GM19035 (cell line): ENCODE results near the gene IFNLR1.

Experiments
- ATAC-seq: cut with Tn5 transposase; IDR thresholded peaks from one replicate; pipeline ENCODE4 v1.9.1; 2021; ENCODE audit not compliant: unreplicated experiment

Gene IFNLR1

DNA sequence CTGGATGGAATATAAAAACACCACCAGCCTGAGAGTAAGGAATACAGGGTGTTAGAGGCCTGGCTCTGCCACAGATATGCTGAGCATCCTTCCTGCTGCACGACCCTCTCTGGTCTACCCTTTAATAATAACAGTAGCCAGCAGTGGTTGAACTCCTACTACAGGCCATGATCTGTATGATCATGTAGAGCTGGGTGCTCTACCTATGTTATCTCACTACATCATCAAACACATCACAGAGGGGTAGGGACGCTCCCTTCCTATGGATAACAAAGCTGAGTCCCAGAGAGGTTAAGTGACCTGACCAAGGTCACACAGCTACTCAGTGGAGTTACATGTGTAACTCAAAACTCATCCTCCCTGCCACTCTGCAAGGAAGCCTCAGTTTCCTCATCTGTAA lies 62.1 kb downstream of the IFNLR1 start:
- ATAC-seq, result no peak

DNA sequence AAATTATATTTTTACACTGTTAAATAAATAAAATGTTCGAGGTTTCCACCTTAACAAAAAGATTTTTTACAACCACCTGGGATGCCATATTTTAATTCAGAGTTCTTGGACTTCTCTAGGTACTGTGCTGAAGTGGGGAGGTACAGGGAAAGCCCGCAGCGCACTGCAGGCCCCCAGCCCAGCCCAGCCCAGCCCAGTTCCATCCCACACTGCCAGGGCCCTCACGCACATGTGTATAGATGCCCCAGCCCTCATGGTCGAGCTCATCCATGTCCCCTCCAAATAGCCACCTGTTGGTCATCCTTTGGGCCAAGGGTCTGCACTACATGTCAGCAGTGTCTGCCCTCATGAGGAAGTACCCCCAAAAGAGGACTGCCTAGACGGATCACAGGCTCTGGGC lies 63.5 kb downstream of the IFNLR1 start:
- ATAC-seq, result no peak

DNA sequence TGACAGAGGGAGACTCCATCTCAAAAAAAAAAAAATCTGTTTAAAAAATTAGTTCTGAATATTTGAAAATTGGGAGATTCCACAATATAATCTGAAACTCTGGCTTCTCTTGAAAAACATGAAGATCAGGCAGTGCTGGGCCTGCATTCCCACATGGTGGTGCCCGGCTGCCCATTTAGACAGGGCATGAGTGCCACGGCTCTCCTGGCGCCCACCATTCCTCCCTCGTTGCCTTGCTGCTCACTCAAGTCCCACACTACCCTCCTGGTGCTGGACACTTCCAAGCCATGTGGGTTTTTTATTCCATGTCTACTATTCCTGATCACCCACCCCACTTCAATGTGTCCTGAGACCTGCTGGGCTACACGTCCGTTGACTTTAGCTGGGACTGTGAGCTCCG lies 64.3 kb downstream of the IFNLR1 start:
- ATAC-seq, result no peak

DNA sequence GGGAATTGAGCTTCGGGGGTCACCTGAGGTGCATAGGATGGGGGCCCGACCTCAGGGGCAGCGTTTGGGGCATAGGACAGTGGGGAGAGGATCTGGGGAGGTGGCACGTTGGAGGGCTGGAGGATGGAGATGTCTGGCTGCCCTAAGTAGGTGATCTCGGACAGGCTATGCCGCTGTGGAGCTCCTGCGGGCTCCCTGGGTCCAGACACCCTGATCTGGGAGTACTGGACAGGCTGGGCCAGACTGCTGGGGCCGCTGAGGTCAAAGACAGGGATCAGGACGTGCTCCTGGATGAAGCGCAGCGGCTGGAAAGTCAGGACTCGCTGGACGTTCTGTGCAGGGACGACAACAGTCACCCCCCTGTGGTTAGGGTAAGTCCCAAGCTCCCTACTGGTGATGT lies 65.7 kb downstream of the IFNLR1 start:
- ATAC-seq, result no peak

DNA sequence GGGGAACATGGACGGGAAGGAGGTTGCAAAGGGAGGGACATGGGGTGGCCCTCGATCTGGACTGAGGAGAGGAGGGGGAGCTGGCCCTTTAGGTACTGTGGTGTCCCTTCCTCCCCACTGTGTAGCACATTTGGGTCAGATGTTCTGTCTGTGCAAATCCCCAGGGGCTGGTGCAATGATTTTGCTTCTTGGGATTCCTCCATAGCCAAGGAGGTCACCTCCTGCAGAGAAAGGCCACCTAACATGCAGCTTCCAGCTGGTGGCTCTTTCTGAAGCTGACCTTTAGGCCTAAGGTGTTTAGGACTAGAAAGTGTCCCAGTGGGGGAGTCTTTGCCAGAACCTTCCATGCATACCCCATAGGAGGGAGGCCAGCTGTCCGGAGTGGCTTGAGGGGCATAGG lies 66.1 kb downstream of the IFNLR1 start:
- no peak for ATAC-seq

DNA sequence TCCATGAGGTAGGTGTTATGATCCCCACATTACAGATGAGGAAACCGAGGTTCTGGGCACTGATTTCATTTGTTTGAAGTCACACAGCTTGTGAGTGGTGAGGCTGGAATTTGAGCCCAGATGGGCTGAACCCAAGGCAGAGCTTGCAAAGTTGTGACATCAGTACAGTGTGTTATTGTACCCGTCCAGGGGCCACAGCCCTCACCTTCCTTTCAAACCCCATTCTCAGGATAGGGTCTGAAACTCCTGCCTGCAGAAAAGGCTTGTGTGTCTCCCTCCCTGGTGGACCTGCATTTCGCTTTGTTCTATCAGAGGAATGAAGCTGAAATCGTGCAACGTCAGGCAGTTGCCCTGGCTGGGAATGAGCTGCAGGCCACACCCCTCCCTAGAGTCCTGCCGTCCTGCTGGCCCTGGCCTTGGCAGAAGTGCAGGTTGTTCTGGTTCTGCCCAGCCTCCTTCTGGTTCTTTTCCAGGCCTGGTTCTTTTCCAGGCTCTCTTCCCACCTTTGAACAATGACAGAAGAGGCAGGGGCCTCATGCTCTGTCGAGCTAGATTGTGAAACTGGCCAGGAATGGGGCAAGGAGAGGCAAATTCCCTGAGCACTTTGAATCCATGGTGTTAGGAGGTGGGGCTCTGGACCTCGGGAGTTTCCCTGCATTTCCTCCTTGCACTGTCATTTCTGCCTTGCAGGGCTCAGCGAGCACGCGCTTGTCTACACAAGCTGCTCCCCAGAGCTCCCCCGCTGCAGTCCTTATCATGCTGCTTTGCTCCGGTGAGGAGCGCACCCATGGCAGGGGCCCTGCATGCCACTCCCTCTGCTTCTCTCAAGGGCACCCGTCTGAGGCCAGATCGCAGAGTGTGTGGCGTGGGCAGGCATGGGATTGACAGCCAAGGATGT lies 67.0 kb downstream of the IFNLR1 start:
- no peak for ATAC-seq

DNA sequence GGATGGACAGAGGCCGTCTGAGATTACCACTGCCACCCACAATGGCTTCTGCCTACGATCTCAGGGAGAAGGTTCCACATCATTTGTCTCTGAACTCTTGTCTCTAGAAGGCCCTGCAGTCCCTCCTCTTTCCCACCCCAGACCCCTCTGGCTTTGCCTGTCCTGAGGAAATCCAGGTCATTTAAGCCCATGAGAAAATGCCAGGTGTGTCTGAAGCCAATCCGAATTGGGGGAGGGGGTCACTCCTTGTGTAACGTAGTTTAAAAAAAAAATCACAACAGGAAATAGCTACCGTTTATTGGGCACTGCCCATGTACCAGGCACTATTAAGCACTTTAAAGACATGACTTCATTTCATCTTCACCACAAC lies 67.6 kb downstream of the IFNLR1 start:
- ATAC-seq, result no peak

DNA sequence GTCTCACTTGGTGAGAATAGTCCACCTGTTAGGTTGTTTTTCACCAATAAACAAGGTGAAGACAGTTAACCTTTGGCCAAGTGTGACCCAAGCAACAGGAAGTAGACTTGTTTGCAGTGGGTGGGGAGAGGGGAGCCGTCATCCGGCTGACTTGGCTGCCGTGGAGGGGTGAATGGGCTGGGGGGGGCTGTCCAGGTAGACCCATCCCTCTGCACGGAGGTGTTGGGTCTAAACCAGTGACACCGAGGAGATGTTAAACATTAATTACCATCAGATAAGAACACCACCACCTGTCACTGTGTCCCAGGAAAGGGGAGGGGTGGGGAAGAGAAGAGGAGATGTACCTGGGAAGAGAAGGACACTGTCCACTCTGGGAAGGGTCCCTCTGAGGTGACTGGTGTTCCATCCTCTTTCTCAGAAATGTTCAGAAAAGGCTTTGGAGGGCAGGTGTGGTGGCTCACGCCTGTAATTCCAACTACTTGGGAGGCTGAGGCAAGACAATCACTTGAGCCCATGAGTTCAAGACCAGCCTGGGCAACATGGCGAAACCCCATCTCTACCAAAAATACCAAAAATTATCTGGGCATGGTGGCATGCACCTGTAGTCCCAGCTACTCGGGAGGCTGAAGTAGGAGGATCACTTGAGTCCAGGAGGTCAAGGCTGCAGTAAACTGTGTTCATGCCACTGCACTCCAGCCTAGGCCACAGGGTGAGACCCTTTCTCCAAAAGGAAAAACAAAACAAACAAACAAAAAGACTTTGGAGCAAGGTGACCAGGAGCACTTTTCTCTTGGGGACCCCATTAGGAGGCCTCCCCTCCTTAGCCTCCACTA lies 68.5 kb downstream of the IFNLR1 start:
- ATAC-seq, result no peak

DNA sequence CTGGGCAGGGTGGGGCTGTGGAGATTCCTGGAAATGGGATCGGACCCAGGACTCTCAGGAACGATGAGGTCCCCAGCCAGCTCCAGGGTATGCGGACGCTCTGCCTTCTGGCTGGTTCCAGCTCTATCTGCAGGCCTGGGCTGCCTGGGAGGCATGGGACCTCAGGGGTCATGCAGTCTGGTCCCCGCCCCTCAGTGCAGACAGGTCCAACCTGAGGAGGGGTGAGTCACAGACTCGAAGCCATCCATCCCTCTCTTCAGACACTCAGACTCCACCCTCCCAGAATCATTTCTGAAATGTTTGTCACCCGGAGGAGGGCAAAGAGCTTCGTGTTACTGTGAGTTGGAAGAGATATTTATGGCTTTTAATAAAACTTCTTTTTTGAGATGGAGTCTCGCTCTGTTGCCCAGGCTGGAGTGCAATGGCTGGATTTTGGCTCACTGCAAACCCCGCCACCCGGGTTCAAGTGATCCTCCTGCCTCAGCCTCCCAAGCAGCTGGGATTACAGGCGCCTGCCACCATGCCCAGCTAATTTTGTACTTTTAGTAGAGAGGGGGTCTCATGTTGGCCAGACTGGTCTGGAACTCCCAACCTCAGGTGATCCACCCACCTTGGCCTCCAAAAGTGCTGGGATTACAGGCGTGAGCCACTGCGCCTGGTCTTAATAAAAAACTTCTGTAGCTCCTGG lies 69.2 kb downstream of the IFNLR1 start:
- no peak for ATAC-seq

DNA sequence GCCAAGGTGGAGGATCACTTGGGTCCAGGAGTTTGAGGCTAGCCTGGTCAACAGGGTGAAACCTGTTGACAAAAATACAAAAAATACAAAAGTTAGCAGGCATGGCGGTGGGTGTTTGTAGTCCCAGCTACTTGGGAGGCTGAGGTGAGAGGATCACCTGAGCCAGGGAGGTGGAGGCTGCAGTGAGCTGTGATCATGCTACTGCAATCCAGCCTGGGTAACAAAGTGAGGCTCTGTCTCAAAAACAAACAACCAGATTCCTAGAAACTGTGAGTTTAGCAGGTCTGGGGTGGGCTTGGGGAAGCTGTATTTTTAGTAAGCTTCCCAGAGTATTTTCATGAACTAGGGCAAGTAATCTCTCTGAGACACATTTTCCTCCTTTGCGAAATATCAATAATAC lies 70.0 kb downstream of the IFNLR1 start:
- ATAC-seq, result no peak

DNA sequence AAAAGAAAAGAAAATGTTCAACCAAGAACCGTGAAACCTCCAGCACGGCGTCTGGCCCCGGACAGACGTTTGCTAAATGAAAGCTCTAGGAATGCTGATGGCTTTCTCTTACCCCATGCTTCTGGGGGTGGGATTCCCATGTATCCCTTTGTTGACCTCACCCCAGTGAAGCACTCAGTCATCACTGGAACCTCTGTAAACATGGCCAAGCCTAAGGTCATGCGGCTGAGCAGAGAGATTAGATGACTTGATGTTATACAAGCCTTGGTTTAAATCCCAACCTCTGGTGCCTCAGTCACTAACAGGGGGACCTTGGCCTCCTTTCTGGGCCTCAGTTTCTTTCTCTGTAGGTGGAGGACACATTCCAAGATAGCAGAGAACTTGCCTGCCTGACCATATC lies 72.3 kb downstream of the IFNLR1 start:
- ATAC-seq, result no peak

DNA sequence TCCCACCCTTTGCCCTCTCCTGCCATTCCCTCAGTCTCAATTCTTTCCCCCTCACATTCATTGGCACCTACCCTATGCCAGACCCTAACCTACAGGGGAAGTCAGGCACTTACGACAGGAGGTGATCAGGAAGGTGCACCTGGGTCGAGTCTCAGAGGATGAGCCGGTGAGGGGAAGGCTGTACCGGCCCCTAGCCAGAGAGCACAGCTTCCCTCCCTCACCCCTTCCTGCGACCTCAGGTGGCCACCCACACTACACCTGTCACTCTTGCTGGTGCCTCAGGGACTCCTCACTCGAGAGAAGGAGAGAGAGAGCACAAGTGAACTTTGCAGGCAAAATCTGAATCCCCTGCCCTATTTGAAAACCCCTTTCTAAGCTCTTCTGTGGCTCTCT lies 73.5 kb downstream of the IFNLR1 start:
- ATAC-seq, result no peak

DNA sequence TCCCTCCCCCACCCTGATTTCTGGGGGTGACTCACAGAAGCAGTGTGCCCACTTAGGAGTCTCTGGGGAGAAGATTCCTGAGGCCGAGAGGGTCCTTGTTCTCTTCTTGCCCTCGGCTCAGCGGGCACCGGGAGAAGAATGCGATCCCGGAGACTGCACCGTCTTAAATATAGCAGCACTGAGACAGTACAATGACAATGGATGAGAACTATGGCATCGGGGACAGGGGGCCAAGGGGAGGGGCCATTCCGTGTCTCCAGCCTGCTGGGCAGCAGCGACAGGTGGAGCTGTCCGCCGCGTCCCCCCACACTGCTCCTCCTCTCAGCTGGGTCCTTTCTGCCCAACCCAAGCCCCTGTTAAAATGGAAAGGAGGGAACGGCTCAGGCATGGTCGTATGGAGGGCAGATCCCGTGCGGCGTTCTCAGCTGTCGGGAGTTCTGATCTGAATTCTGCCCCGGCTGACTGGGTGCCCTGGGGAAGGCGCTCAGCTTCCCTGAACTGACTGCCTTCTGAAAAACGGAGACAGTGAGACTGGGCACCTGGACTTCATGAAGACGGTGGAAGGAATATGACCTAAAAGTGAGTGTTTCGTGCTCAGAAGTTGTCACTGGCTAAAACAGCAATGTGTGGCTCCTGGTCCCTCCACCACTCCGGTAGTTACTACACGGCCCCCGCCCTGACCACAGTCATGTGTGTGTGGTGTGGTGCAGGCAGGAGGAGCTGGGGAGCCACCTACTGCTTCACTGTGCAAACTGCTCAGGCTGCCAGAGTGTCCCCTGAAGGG lies 74.9 kb downstream of the IFNLR1 start, which contains the start of gene MYOM3:
TSS of gene MYOM3 (minus strand) at position 140 of the 784 bp plus-strand sequence. CDS start 3,499 bp downstream, outside the sequence.
- no peak for ATAC-seq

DNA sequence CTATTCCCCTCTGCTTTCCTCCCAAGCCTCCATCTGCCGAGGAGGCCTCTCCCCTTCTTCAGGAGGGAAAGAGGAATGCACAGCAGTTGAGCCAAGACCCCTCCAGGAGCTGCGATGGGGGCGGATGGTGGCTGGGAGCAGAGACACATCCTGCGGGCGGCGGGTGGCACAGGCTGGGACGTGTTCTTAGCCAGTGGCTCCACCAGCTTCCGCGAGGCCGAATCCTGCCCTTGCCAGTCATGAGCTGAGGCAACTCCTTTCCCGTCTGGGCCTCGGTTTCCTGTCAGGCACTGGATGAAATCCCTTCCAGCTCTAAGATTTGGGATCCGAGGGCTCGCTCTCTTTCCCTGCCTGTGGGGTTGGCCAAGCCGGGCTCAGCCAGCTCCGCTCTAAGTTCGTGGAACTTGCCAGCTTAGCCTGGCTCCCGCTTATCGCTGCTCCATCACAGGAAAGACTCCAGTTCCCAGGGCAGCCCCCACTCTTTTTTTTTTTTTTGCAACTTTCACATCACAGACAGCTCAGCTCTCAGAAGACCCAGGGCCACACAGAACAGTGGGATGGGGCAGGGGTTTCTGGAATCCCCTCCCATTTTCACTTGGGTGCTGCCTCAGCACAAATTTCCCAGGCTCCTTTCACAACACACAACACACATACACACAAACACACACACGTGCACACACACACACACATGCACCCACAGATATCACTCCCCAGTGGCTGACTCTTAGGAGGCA lies 75.7 kb downstream of the IFNLR1 start:
- no peak for ATAC-seq

DNA sequence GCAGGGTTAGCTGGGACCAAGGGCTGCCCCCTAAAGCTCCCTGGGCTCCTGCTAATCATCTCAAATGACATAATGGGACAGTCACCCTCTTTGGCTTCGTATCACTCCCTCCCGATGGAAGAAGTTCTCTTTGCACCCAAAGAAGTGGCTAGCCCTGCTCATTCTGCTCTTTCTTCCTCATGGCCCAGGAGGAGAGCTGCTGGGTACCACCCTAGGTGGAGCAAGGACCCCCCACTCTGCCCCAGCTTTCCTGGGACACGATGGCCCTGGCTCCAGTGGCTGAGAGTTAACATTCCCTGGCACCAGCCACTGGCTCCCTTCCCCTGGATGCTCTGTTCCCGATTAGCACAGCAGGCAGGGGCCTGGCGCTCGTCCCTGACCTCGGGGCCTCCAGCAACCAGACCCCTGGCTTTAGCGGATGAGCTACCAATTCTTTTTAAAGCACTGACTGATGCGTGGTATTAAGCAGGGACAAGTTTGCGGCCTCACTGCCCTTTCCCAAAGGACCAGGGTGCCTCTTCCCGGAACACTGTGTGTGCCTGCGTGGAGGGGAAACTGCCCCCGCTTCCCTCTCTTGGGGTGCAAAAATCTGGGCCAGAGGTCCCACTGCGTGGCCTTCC lies 76.3 kb downstream of the IFNLR1 start:
- no peak for ATAC-seq

DNA sequence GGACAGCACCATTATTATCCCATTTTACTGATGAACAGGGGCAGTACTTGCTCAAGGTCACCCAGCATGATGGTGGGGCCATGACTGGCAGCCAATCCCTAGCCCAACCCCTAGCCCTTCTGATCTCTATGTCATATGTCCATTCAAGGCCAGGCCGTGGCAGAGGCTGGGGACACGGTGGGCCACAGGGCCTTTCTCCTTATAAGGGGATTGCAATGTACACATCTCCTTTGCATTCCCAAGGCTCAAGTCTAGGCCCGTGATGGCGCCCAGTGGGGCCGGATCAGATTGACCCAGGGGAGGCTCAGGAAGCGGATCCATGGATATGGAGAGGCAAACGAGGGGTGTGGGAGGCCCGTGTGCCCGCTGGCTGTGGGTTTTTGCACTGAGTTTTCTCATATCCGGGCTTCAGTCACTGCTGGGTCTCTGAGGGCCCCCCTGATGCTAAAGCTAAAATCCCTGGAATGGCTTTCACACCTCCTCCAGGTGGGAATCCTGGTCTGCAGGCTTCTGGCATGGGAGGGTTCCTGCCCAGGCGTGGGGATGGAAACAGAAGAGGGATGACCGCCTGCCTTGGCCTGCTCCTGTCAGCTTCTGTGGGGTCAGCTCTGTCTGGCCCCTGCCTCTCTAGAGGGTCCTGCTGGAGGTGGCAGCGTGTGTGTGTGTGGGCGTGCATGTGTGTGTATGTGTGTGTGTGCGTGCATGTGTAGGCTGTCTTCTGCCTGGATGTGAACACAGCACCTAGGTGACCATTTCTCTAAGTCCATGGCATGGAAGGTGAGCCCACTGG lies 77.2 kb downstream of the IFNLR1 start:
- ATAC-seq, result no peak

DNA sequence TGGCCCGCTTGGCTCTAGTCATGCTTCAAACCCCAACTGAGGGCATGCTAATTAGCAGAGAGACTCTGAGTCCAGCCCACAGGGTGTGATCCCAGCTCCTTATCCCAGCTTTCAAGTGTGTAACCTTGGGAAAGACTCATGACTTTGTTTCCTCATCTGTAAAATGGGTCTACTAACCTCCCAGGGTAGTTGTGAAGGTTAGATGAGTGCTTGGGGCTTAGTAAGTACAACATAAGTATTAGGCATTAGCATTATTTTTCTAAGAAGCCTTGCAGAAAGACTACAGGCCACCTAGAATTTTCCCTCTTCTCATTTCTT lies 78.0 kb downstream of the IFNLR1 start:
- no peak for ATAC-seq

DNA sequence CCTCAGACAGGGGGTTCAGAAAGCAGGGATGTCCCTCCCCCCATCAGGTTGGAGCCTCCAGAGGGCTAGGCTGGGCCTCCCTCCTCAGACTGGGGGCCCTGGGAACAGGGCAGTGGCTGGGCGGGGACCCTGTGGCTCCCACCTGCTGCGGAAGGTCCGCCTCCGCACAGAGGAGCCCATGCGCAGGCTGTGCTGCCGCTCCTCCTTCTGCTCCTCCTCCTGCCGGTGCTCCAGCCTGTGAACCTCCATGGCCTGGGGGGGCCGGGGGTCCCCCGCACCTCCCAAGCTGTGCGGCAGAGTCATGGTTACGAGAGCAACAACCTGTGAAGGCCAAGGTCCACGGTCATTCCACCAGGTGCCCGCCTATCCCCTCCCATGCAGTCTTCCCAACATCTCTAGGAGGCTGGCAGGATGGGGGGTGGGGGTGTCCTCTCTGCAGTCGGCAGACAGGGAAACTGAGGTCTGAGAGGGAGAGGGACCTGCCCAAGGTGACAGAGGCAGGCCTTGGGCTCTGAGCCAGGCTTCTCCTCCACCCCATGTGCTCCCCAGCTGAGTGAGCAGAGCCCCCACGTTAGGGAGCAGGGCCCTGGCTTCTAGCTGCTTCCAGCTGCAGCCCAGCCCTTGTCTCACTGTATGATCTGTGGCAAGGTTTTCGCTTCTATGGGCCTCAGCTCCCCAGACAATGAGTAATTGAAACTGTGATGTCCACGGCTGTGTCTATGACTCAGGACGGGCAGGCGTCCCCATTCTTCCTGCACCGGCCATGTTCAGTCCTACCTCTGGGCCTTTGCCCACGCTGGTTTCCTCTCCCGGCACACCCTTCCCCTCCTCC lies 78.5 kb downstream of the IFNLR1 start:
- ATAC-seq, result no peak
